B cell (primary cell): ENCODE results near the gene SLC2A13. TPM values are rescaled to one million over a fixed set of nuclear protein-coding genes. Genes with fewer than 3 reads are reported as not detected.

Experiments used
- ATAC-seq: fragments of 200-7000 bp; cut with Tn5 transposase; one replicate; pipeline ENCODE4 v1.10.0; 2021; ENCODE audit warnings: low read depth, mild to moderate bottlenecking, moderate number of reproducible peaks, moderate library complexity
- CTCF ChIA-PET: fragments of 350-600 bp; sonication (Branson Sonifier 250); formaldehyde crosslinking; loops from one replicate; lab custom pipeline; 2021; ENCODE audit warnings: antibody characterized with exemption, inconsistent platforms; lab: Charles Lee
- POLR2A ChIA-PET: fragments of 350-600 bp; sonication (Branson Sonifier 250); formaldehyde crosslinking; loops from one replicate; lab custom pipeline; 2021; ENCODE audit warnings: antibody characterized with exemption; lab: Charles Lee
- DNase-seq: peaks from one replicate; pipeline ENCODE4 v3.0.0; 2013
- H2AFZ ChIP-seq: 2 replicates; pipeline ENCODE4 v1.6.1; 2012; ENCODE audit warnings: mild to moderate bottlenecking, low read depth, low read length; ENCODE audit not compliant: insufficient read depth, poor library complexity, severe bottlenecking
- H3K27ac ChIP-seq, 2 donors: 1 replicate in 1 of 2; 2 replicates in 1 of 2; pipeline ENCODE4 v1.5.1; 2012 to 2013; ENCODE audit warnings: low read length in 2 of 2, mild to moderate bottlenecking in 2 of 2, moderate library complexity in 1 of 2
- H3K27me3 ChIP-seq, 4 experiments: fragments of 200-600 bp in 1 of 4; sonication (generic) in 1 of 4; replicated peaks in 1 of 4; 1 replicate in 2 of 4; 2 replicates in 2 of 4; pipeline versions ENCODE4 v1.6.1 to v1.7.0; 2013 to 2016; ENCODE audit warnings: low read length in 3 of 4, mild to moderate bottlenecking in 2 of 4, mixed read lengths in 1 of 4, moderate library complexity in 1 of 4; ENCODE audit not compliant: insufficient read depth in 4 of 4, control insufficient read depth in 3 of 4; ENCODE audit errors: control extremely low read depth in 1 of 4
- H3K36me3 ChIP-seq, 2 experiments: replicated peaks in 1 of 2; 1 replicate in 1 of 2; 2 replicates in 1 of 2; pipeline versions ENCODE4 v1.6.1 to v1.7.1; 2013; ENCODE audit warnings: low read length in 1 of 2; ENCODE audit not compliant: insufficient read depth in 2 of 2, control insufficient read depth in 1 of 2; ENCODE audit errors: control extremely low read depth in 1 of 2, extremely low read depth in 1 of 2
- H3K4me1 ChIP-seq, 2 donors: fragments of 200-600 bp in 1 of 2; sonication (generic) in 1 of 2; 1 replicate in 1 of 2; 2 replicates in 1 of 2; pipeline versions ENCODE4 v1.5.1 to v1.6.1; 2013 to 2017; ENCODE audit warnings: low read length in 2 of 2; ENCODE audit not compliant: control insufficient read depth in 2 of 2, insufficient read depth in 2 of 2
- H3K4me2 ChIP-seq: replicated peaks from 2 replicates; pipeline ENCODE3; 2012; ENCODE audit warnings: mild to moderate bottlenecking, low read depth, low read length; ENCODE audit not compliant: poor library complexity, severe bottlenecking
- H3K4me3 ChIP-seq, 5 experiments: fragments of 200-600 bp in 1 of 5; sonication (generic) in 1 of 5; 1 replicate in 3 of 5; 2 replicates in 2 of 5; pipeline versions ENCODE4 v1.5.1 to v1.7.0; 2011 to 2016; ENCODE audit warnings: low read length in 4 of 5, mild to moderate bottlenecking in 4 of 5, low read depth in 2 of 5, control low read depth in 1 of 5, moderate library complexity in 1 of 5; ENCODE audit not compliant: insufficient read depth in 1 of 5; ENCODE audit errors: control extremely low read depth in 1 of 5, extremely low read depth in 1 of 5
- H3K79me2 ChIP-seq: fragments of 200-600 bp; sonication (generic); one replicate; pipeline ENCODE4 v1.6.0; 2016; ENCODE audit warnings: low read length; ENCODE audit not compliant: control insufficient read depth, insufficient read depth
- H3K9ac ChIP-seq: fragments of 200-600 bp; sonication (generic); 2 replicates; pipeline ENCODE4 v1.6.1; 2017; ENCODE audit warnings: mild to moderate bottlenecking, low read length, moderate library complexity
- H3K9me3 ChIP-seq, 3 donors: one replicate each; pipeline versions ENCODE4 v1.6.1 to v1.7.1; 2013; ENCODE audit warnings: low read length in 2 of 3; ENCODE audit not compliant: control insufficient read depth in 2 of 3, insufficient read depth in 1 of 3; ENCODE audit errors: control extremely low read depth in 1 of 3
- H4K20me1 ChIP-seq: 2 replicates; pipeline ENCODE4 v1.6.0; 2012; ENCODE audit warnings: mild to moderate bottlenecking, low read length; ENCODE audit not compliant: insufficient read depth, control insufficient read depth, poor library complexity, severe bottlenecking
- H3K27ac Mint-ChIP-seq: one replicate; pipeline ENCODE4 v1.8.0; 2021; ENCODE audit warnings: mixed read lengths
- H3K27me3 Mint-ChIP-seq: one replicate; pipeline ENCODE4 v1.8.0; 2021; ENCODE audit warnings: mixed read lengths
- H3K4me1 Mint-ChIP-seq: one replicate; pipeline ENCODE4 v1.8.0; 2021; ENCODE audit warnings: mixed read lengths
- H3K4me3 Mint-ChIP-seq: one replicate; pipeline ENCODE4 v1.8.0; 2021; ENCODE audit warnings: mixed read lengths
- H3K9me3 Mint-ChIP-seq: one replicate; pipeline ENCODE4 v1.8.0; 2022; ENCODE audit warnings: mixed read lengths; ENCODE audit not compliant: insufficient read depth
- CTCF ChIP-seq: fragments of 200-600 bp; IDR thresholded peaks from one replicate; pipeline ENCODE4 v1.8.0; 2022; ENCODE audit warnings: antibody characterized with exemption, mild to moderate bottlenecking
- EZH2 ChIP-seq: IDR thresholded peaks from 2 replicates; pipeline ENCODE4 v1.6.1; 2012; ENCODE audit warnings: borderline replicate concordance, low read depth, mild to moderate bottlenecking, moderate library complexity, low read length; ENCODE audit not compliant: insufficient read depth, poor library complexity, severe bottlenecking
- WGBS: methylation state at CpG from one replicate; pipeline ENCODE4 v1.1.5; 2013; ENCODE audit warnings: missing lambda C conversion rate; ENCODE audit not compliant: insufficient coverage; 5-methylcytosine and 5-hydroxymethylcytosine counted together
- intact Hi-C: fragments of 100-400 bp; cut with micrococcal nuclease; formaldehyde crosslinking; loops from one replicate; pipeline ENCODE4 v1.10.0; 2022
- polyA plus RNA-seq: library from polyadenylated mRNA; depleted of rRNA; stranded (reverse); fragments of >200 nt; gene quantifications from 2 replicates; pipeline ENCODE4 v1.2.3, GENCODE V29; 2012
- total RNA-seq, 2 donors: library from RNA; stranded (reverse); fragments of 120-200 nt in 1 of 2; gene quantifications; 1 replicate in 1 of 2; 2 replicates in 1 of 2; pipeline versions ENCODE4 v1.2.3 to v1.2.4, GENCODE V29; 2013 to 2022

Gene SLC2A13
- total and polyA plus RNA-seq, 2 donors (not counting 1 experiment from before 2014, with no cell fraction given): 2.1 to 8.6 TPM

DNA sequence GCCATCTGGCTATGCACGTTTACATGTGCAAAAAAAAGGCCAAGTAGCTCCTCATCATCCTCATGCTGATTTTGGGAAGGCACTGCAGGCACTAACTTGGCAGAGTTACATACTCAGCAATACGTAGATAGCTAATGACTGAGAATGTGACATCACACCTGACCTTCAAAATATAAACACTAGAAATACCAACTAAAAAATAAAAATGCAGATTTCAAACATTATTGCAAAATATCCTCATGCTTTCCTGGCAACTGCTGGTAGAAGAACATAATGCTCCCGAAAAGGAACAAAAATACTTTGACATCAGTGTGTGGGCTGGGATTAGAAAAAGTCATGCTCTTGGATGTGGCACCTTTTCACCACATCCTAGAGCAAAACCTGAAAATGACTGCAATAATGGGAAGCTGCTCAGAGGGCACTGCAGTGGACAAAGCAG, 333.0 kb downstream of the SLC2A13 start:
- H3K9me3 ChIP-seq: no peaks in the 10 kb centered on the region
- TF ChIP-seq CTCF (no peak), EZH2 (no peak)
- Mint-ChIP-seq H3K27ac (no peak overlapping the region), H3K27me3 (no peaks in the 10 kb centered on the region), H3K4me1 (no peaks in the 10 kb centered on the region), H3K4me3 (no peak overlapping the region), H3K9me3 (no peaks in the 10 kb centered on the region)
- WGBS: 95% methylated on average over 2 of the region's 3 CpGs
- no peak overlapping the region for H3K4me2 ChIP-seq
- DNase-seq: no peak
- no peak overlapping the region for H3K4me3 ChIP-seq
- no peak overlapping the region for H3K9ac ChIP-seq
- POLR2A ChIA-PET: no interaction called here
- no peaks in the 10 kb centered on the region for H3K27me3 ChIP-seq
- intact Hi-C loops: no loop called here
- no peaks in the 10 kb centered on the region for H3K79me2 ChIP-seq
- H2AFZ ChIP-seq: no peak overlapping the region
- no peak overlapping the region for H3K27ac ChIP-seq
- no peak for ATAC-seq
- H3K36me3 ChIP-seq: no peaks in the 10 kb centered on the region
- H3K4me1 ChIP-seq: no peaks in the 10 kb centered on the region
- no peaks in the 10 kb centered on the region for H4K20me1 ChIP-seq
- CTCF ChIA-PET: no interaction called here

DNA sequence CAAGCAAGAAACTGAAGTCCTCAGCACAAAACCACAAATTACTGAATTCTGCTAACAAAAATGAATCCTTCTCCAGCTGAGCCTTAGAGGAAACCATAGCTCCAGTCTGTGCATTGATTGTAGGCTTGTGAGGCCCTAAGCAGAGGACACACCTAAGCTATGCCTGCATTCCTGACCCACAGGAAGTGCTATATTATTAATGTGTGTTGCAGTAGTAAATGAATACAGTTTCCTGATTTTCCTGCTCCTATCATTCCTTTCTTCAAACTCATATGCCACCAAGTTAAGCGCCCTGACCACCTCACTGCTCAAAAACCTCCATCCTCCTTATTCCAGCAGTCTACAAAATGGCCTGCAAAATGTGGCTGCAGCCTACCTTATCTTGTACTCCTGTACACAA, 334.4 kb downstream of the SLC2A13 start:
- H3K9ac ChIP-seq: no peak overlapping the region
- TF ChIP-seq EZH2: no peak
- TF ChIP-seq CTCF: no peak
- no peaks in the 10 kb centered on the region for H3K36me3 ChIP-seq
- no peak overlapping the region for H3K27ac Mint-ChIP-seq
- no peak overlapping the region for H3K27ac ChIP-seq
- H3K27me3 ChIP-seq: no peaks in the 10 kb centered on the region
- DNase-seq (no peak), ATAC-seq (no peak)
- no peak overlapping the region for H2AFZ ChIP-seq
- no peak overlapping the region for H3K4me3 ChIP-seq
- intact Hi-C loops: no loop called here
- H3K4me2 ChIP-seq: no peak overlapping the region
- H3K27me3 Mint-ChIP-seq: no peaks in the 10 kb centered on the region
- no peaks in the 10 kb centered on the region for H3K79me2 ChIP-seq
- 100% methylated on average over 1 of the region's 1 CpG for WGBS
- POLR2A ChIA-PET: no interaction called here
- no peaks in the 10 kb centered on the region for H3K9me3 ChIP-seq
- no peak overlapping the region for H3K4me3 Mint-ChIP-seq
- CTCF ChIA-PET: no interaction called here
- H3K4me1 Mint-ChIP-seq: no peaks in the 10 kb centered on the region
- no peaks in the 10 kb centered on the region for H3K4me1 ChIP-seq
- no peaks in the 10 kb centered on the region for H4K20me1 ChIP-seq
- no peaks in the 10 kb centered on the region for H3K9me3 Mint-ChIP-seq
